Measurements from ENCODE around the gene SVEP1. TPM values are rescaled to one million over a fixed set of nuclear protein-coding genes. Genes with fewer than 3 reads are reported as not detected.
"Not testable (repeated sequence)": the region's sequence is repeated elsewhere in the genome, so short reads cannot be mapped to it uniquely, and the experiment has no call there.

Gene SVEP1
- total RNA-seq, 2 donors from 2014 or later = 6.5 to 16.9 TPM

- no peak for ATAC-seq
- intact Hi-C loops (cut with DNase I, micrococcal nuclease) = no loop called here
These were observed 2.6 kb upstream of the SVEP1 start for GRCh38 chr9:110582156-110582555.

DNA sequence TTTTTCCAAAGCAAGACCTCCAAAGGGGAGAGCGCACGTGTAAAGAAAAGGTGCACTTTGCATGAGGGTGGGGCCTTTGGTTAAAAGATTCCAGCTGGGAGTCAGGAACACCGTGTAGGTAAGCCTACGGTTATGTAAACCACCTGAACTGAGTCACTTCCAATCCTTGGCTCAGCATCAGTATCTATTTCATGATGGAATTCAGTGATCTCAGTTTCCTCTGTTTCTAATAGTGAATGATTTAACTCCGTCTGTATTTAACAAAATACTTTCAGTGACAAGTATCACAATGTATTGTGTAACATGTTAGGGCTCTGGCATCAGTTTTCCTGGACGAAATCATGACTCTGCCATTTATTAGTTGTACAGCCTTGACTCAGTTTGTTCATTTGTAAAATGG, 1.3 kb upstream of the SVEP1 start:
- DNase-seq (no peak), ATAC-seq (no peak)
- intact Hi-C loops (cut with DNase I, micrococcal nuclease) = no loop called here

More at GRCh38 chr9:110582156-110582555, 2.6 kb upstream of the SVEP1 start:
- DNase-seq = no peak

GRCh38 chr9:110579862-110580219, 300 bp upstream of the SVEP1 start:
- intact Hi-C loops (cut with DNase I, micrococcal nuclease) = no loop called here
- DNase-seq (no peak), ATAC-seq (no peak)

DNA sequence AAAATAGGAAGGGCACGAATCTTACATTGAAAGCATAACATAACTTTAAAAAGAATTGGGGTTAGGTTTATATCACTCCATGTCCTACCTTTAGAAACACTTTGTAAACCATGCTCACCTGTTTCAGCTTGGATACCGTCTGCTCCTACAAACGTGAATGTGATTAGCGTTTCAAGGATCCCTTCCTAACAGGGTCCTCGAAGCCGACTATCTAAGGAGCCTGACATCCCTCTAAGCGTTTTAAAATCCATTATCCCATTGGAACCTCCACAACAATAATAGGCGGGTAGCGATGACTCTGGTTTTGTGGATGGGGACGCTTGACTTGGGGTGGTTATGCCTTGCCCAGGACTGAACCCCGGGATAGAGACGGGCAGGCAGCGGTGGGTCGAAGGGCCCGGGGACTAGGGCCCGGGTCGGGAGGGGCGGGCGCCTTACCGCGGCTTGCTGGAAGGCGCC, 937 bp downstream of the SVEP1 start:
- ATAC-seq (no peak), DNase-seq (no peak)
- intact Hi-C loops (cut with DNase I, micrococcal nuclease) = no loop called here

GRCh38 chr9:110575945-110576344, 3.6 kb downstream of the SVEP1 start:
- intact Hi-C loops (cut with DNase I, micrococcal nuclease) = no loop called here
- DNase-seq (no peak), ATAC-seq (no peak)

DNA sequence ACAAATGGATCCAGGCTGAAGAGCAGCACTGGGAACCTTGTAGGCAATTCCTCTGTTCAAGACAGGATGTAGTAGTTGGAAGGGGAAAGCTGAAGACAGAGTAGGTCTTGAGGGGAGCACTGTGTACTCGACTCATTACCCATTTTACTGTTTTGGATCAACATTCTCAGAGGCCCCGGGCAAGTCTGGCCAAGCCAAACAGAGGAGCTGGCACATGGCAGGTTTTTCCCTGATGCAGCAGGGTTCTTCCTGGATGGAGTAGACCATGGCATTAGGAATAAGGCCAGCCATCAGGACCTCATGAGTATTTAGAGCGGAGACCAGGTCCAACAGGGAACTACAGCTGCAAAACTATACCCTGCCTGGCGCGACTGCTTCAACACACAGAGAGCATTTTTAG, 4.4 kb downstream of the SVEP1 start:
- intact Hi-C loops (cut with DNase I, micrococcal nuclease) = no loop called here
- no peak for ATAC-seq
- no peak for DNase-seq

DNA sequence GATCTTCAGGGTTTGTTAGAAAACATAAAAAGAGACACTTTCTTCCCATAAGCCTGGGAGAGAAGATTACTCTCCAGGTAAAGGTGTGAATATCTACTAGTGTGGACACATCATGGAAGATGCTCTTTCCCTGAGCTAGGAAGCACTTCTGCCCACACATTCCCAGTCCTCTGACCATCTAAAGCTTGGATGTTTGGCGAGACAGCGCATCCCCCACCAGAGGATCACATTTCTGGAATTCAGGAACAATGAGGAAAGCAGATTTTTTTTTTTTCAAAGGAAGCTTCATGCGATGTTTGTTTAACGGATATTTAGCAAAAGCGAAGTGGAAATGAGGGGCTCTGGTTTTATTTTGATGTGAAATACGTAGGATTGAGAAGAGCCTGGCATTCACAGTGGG, 6.2 kb downstream of the SVEP1 start:
- intact Hi-C loops (cut with DNase I, micrococcal nuclease) = no loop called here
- ATAC-seq (no peak), DNase-seq (no peak)

DNA sequence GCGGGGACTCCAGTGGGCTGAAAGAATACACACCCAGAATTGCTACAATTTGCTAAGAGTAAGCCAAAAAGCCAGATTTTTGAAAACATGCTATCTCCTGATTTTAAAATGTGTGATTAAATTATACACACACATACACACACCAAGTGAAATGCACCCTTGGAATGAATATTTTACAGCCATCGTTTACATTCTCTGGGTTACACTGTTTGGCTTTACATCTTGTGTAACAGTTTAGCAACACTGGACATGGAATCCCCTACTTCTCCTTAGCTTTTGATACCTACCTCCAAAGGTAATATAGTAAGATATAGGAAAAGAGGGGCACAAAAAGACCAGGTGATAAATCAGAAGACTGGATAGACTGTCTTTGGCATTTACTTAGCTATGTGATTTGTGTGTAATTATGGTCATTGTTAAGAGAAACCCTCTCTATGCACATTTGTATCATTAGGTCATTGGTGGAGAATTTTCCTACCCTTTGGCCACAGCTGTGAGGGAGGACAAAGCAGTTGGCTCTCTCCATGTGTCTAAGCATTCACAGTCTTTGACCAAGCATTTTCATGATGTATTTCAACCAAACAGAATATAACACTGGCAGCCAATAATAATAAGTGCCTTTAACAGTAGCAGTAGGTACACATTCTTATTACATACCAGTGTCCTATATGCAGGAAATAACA, 7.6 kb downstream of the SVEP1 start:
- intact Hi-C loops (cut with DNase I, micrococcal nuclease) = no loop called here
- no peak for ATAC-seq
- no peak for DNase-seq

DNA sequence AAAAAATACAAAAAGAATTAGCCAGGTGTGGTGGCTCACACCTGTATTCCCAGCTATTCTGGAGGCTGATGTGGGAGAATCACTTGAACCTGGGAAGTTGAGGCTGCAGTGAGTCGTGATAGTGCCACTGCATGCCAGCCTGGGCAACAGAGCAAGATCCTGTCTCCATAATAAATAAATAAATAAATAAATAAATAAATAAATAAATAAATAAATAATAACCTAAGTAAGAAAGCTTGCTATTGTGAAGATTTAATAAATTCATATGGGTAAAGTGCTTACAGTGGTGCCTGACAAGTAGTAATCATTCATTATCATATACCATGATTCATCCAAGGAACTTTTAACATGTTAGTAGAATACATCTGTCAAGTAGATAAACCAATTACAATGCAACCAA, 13.4 kb downstream of the SVEP1 start:
- intact Hi-C loops (cut with DNase I, micrococcal nuclease) = no loop called here

GRCh38 chr9:110561826-110562225, 17.7 kb downstream of the SVEP1 start:
- no peak for ATAC-seq
- intact Hi-C loops (cut with DNase I, micrococcal nuclease) = no loop called here
- DNase-seq = no peak

More for the DNA sequence above, 13.4 kb downstream of the SVEP1 start:
- no peak for DNase-seq
- no peak for ATAC-seq

DNA sequence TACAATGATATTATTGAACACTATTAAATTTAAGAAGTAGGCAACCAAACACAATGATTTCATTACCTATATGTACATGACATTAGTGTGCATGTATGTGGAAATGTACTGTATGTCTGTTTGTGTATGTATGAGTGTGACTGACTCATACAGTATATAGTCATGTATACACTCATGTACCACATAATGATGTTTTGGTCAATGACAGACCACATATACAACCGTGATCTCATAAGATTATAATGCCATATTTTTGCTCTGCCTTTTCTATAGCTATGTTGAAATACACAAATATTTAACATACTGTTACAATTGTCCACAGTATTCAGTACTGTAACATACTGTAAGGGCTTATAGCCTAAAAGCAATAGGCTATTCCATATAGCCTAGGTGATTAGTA, 19.7 kb downstream of the SVEP1 start:
- ATAC-seq = no peak
- no peak for DNase-seq
- intact Hi-C loops (cut with DNase I, micrococcal nuclease) = no loop called here

DNA sequence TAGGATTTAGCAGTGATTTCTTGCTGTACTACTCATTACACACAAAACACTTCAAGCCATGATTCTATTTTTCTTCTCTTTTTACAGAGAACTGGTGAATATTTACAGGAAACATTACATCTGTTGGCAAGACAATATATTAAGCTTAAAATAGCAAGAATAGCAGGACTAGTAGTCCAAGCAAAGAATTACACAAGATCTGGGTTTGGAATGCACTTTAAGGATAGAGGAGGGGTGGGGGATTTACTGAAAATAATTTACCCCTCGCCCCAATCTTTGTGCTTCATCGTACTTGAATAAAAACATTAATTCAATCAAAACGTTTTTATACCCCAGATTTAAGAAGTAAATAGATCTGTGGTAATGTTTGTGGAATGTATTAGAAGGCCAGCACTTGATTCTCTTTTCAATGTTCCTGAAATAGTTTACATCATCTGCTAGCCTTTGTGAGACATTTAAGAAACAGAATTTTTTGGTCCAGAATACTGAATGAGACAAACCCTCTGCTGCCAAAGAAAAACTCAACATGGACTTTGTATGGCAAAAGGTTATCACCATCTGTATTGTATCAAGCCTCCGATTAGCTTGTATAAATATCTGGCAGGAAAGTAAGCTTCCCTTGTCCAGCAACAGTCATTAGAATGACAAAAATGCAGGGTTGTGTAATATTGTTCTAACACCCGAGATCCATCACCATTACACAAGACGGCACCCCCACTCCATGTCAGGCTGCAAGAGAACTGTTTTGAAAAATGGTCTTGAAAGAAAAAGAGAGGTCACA, 23.8 kb downstream of the SVEP1 start:
- intact Hi-C loops (cut with DNase I, micrococcal nuclease) = no loop called here
- peak; percentile 7 to 37 for DNase-seq
- ATAC-seq = no peak

DNA sequence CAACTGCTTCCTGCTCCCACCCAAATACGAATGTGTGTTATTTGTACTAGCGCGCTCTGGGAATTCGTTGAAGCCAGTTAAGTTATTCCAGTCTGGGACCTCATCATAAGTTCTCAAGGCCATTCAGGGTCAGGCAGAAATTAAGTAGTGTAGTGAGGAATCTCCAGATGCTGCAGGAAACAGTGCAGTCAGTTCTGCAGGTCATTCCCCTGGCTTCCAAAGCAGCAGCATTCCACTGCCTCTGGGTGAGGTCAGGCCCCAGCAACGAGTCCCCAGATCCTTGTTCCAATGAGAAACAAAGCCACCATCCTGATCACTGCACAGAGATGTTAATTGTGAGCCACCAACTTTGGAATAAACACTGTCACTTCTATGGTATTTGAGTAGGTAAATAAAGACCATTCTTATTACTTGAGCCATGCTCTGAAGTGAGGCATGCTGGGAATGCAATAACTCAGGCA, 33.1 kb downstream of the SVEP1 start:
- ATAC-seq = no peak
- no peak for DNase-seq
- intact Hi-C loops (cut with DNase I, micrococcal nuclease) = no loop called here

DNA sequence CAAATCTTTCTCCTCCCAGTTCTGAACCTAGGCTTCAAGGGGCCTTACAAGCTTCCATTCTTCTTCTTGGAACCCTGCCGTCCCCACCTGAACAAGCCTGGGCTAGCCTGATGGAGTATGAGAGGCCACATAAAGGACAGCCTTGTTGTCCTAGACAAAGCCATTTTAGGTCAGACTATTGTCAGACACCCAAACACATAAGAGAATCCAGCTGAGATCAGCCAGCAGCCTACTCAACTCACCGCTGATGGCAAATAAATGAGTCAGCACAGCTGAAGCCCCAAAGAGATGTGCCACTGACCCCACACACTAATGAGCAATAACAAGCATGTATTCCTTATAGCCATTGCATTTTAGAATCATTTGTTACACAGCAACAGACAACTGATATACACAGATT, 33.8 kb downstream of the SVEP1 start:
- intact Hi-C loops (cut with DNase I, micrococcal nuclease) = no loop called here
- no peak for DNase-seq
- no peak for ATAC-seq

DNA sequence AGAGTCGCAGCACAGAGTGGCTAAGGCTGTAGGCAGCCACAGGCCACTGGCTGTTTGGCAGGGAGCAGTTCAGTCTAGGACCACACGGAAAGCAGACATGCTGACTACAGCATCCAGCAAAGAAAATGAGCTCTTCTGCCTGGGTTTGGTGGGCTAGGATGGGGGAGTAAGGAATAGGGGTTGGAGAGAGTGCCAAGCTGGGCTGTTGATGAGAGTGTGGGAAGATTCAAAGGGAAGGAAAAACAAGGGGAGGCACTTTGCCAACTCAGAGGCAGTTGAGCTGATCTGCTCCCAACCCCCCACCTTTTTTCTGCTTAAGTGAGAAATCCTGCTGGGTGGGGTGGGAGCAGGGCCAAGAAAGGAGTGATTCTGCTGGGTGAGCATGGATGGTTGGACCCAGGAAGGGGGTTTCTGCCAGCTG, 35.9 kb downstream of the SVEP1 start:
- intact Hi-C loops (cut with DNase I, micrococcal nuclease) = no loop called here
- DNase-seq (no peak), ATAC-seq (no peak)

- ATAC-seq (no peak), DNase-seq (no peak)
- intact Hi-C loops (cut with DNase I, micrococcal nuclease) = no loop called here
These were observed 37.6 kb downstream of the SVEP1 start for GRCh38 chr9:110541950-110542349.

DNA sequence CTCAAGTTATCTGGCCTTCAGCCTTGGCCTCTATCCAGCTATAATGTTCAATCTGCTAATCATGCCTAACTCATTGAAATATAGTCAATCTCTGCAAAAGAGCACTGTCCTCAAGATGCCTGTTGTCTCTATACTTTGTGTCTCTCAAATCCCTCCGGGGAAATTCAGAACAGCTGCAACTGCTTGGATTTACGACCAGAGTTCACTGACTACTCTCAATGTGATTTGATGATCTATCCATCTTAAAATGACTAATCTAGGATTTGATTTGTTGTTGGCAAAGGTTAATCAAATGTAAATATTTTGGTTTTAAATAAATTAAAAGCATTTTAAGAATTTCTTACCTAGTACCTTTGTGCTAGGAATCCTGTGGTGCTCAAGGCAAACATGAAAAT, 40.9 kb downstream of the SVEP1 start:
- DNase-seq = no peak
- intact Hi-C loops (cut with DNase I, micrococcal nuclease) = no loop called here
- ATAC-seq = no peak

GRCh38 chr9:110537841-110538646, 41.5 kb downstream of the SVEP1 start:
- ATAC-seq (no peak), DNase-seq (no peak)
- intact Hi-C loops (cut with DNase I, micrococcal nuclease) = no loop called here

- ATAC-seq (no peak), DNase-seq (no peak)
- intact Hi-C loops (cut with DNase I, micrococcal nuclease) = no loop called here
These were observed 42.7 kb downstream of the SVEP1 start for GRCh38 chr9:110536822-110537221.

- DNase-seq; intact Hi-C loops (cut with DNase I, micrococcal nuclease); ATAC-seq: not testable (repeated sequence)
These were observed 45.4 kb downstream of the SVEP1 start for GRCh38 chr9:110534162-110534561.

Data from left colon (tissue), 2 donors.